ENCODE results near the gene MRAS.
"Not testable (repeated sequence)": the region's sequence is repeated elsewhere in the genome, so short reads cannot be mapped to it uniquely, and the experiment has no call there.

MRAS gene

DNA sequence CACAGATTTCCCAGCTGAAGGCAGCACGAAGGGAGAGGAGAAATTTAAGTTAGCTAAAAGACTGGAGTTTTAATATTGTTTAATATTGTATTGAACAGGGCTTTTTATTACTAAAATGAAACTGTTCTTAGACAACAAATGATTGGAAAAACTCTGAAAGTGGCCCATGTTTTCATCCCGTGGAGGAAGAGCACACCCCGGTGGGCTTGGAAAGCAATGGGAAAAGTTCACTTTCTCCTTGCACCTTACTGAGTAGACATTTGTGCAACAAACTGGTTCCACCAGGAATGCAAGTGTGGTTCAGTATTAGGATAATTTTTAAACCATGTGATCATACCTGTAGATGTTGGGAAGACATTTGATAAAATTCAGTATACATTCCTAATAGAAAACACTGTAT lies 77.8 kb downstream of the MRAS start:
- no peak for DNase-seq

GRCh38 chr3:138426754-138427153 lies 78.4 kb downstream of the MRAS start:
- not testable (repeated sequence) for DNase-seq

GRCh38 chr3:138429665-138430064 lies 81.3 kb downstream of the MRAS start:
- DNase-seq, result no peak

DNA sequence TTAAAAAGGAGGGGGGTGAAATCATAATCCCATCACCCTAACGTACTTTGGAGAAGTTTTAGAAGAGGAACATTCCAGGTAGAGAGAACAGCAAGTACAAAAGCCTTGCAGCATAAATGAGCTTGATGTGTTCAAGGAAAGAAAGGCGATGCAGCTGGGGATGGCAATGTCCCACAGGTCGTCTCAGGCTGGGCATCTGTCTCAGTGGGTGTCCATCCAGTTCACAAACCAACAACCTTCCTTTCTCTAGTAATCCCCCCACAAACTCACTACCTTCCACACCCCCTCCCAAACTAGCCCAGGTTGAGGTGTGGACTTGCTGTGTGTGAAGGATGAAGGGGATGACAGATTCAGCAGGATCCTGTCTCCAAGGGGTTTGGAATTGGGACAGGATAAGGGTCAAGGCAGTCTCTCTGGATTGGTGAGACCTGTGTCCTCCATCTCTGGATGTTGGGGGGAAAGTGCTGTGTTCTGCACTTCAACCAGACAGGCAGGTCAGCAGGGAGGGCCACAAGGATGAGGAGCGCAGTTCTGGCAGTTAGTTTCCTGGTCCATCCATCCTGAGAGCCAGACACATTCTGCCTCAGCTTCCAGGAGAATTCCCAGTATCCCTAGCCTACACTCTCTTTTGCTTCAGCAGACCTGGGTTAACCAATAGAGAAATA lies 84.3 kb downstream of the MRAS start:
- no peak for DNase-seq

DNA sequence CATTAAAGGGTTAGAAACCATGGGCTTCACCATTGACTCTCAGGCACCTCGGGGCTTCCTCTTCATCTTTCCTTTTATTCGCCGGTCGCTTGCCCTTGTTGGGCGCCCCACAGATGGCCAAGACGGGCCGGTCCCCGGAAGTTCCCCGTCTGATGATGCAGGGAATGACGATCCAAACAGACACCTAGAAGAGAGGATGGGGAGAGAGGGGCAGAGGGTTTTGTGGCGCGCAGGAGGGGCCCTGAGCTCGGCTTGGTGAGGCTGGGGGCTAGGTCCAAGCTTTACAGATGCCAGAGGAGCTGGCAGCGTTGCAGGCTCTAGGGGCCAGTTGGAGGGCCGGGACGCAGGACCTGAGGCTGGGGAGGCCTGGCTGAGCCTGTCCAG lies 85.5 kb downstream of the MRAS start:
- DNase-seq, result no peak

DNA sequence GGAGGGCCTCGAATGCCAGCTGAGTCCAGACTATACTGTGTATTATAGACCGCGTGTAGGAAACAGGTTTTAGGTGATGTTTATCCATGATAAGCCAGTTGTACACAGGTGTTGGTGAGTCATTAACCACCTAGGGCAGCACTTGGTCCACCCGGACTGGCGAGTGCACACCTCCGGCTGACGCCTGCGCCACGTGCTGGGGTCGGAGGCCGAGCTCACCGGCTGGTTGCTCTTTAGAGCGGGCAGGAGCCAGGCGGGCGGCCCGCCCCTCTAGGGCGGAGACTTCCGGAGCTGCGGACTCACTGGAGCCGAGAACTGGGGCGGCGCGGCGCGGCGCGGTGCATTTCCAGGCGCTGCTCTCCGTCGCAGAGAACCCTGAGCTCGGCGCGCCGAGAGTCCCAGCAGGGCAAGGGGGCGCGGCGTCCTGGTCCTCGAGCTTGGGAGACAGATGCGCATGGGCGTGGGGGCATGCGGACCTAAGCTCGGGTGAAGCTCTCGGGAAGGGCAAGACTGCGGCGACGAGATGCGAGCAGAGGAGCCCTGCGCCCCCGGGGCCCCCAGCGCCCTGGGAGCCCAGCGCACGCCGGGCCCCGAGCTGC lies 86.0 kb downstream of the MRAS start, which contains the start of gene ESYT3:
Gene ESYT3 (plus strand): TSS at position 341 of the 599 bp plus-strand sequence. CDS start 183 bp downstream, at position 524.
- no peak for DNase-seq

DNA sequence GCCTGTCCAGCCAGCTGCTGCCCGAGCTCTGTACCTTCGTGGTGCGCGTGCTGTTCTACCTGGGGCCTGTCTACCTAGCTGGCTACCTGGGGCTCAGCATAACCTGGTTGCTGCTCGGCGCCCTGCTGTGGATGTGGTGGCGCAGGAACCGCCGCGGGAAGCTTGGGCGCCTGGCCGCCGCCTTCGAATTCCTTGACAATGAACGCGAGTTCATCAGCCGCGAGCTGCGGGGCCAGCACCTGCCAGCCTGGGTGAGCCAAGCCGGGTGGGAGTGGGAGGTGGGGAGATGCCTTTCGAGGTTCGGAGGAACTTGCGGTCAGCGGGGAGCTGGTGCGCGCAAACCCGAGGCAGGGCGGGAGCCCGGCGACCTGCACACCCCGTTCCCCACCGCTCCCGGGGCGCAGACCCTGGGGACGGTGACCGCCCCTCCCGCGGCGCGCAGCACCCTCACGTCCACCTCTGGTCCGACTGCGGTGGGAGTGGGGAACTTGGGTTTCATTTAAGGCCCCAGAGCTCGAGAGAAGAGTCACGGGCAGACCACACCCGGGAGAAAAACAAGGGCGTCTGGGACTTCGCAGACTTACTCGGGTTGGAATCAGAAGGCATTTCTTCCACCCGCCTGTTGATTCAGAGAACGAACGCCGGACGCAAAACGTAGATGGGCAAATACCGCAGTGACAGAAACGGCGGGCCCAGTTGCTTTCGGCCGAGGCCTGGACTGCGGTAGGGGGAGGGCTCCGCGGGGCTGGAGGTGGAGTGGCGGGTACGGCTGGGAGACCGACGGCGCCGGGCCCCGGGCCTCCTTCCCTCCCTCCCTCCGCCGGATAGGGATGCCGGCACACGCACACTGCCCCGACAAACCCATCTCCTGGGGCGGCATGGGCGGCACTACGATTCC lies 86.7 kb downstream of the MRAS start:
- DNase-seq, result no peak

DNA sequence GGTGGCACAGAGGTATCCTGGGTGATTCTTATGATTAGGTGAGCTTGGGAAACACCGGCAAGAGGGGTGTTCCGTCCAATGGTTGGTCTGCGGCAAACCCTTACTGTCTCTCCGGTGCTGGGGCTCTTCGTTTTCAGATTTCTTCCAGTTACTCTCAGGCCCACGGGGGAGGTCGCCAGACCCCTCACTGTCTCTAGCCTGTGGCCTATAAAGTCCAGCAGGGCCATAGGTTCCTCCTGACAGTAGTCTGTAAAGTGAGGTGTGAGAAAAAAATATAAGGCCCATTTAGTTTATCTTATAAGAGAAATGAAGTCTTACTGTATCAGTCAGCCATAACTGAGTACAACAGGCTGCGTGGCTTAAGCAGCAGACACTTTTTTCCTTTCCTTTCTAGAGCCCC lies 87.5 kb downstream of the MRAS start:
- no peak for DNase-seq

GRCh38 chr3:138437281-138437680 lies 88.9 kb downstream of the MRAS start:
- no peak for DNase-seq

DNA sequence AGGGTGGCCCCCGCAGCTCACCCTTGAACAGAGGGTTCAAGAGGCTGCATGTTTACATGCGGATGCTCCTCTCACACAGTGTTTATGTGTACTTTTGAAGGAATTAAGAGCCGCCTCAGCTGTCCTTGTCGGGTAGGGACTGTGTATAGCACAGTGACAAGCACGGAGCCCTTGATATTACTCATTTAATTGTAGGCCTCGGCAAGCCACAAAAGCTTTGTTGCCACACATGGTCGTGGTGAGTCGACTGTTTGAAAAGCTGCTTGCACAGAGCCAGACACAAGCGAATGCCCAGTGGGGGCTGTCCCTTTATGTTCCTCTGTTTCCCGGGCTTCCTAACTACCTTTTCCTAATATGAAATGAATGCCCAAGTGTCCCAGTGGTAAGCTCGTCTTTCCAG lies 90.5 kb downstream of the MRAS start:
- DNase-seq, result no peak

DNA sequence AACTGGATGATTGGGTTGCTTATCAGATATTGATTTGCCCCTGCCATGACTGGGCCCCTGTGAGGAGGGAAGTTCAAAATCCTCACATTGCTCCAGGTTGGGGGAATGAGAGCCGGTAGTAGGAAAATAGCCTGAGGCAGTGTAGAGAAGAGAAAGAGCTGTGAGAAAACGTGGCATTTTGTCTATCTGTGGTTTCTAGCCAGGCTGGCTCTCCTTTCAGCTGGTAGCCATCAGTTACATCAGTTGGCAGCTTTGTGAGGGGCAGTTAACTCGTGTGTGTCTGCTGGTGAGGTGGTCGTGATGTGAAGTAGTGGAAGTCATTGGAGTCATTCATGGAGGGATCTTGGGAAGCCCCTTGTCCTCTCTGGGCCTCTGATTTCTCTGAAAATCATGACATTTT lies 91.3 kb downstream of the MRAS start:
- no peak for DNase-seq

GRCh38 chr3:138440121-138440521 lies 91.7 kb downstream of the MRAS start:
- no peak for DNase-seq

- no peak for DNase-seq
Measured at GRCh38 chr3:138440596-138440995, 92.2 kb downstream of the MRAS start.

DNA sequence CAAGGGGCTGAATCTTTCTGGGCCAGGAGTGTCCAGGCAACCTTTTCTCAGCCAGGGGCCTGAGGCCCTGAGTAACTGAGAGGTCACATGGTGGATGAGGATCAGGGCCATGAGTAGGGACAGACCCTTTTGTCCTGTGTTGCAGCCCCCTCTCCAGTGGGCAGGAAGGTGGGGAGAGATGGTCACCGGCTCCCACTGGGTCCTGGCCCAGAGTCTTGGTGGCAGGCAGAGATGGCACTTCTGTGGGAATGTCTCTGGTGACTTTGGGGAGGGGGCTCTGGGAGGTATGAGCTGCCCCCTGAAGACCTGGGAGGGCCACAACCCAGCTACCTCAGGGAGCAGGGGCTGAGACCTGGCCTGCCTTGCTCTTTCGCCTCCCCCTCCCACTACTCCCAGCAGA lies 92.9 kb downstream of the MRAS start:
- no peak for DNase-seq

- no peak for DNase-seq
Measured at GRCh38 chr3:138441742-138442141, 93.4 kb downstream of the MRAS start.

DNA sequence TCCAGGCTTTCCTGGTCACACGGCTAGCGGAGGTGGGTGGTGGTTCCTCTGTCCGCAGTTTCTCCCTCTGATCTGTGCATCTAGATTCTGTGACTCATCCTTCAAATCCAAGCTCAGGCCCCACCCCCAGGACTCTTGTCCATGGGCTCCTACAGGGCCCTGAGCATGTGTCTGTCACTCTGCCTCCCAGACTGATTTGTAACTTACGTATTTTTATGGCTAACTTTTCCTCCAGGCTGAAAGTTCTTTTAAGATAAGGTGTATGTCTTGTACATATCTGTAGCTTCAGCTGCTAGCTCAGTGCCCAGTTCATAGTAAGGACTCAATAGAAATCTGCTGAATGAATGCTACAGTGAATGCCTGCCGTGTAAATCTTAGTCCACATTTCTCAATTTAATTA lies 94.1 kb downstream of the MRAS start:
- DNase-seq, result no peak

DNA sequence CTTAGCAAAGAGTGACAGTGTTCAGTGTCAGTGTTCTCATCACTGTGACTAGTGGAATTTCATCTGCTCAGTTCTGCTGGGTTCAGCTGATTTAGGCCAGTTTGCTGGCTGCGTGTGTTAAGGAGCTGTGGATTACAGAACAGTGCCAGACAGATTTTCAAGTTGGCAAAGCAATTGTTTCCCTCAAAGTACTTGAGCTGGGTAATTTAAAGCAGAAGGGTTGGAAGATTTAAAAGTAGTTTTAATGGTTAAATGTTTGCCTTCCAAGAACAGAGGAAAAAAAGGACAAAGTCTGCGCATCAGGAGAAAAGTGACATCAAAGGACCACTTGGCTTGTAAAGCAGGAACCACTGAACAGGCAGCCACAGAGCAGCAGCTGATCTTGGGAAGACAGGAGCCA lies 94.7 kb downstream of the MRAS start:
- no peak for DNase-seq

- no peak for DNase-seq
Measured at GRCh38 chr3:138443521-138444503, 95.4 kb downstream of the MRAS start.

GRCh38 chr3:138445236-138445635 lies 96.9 kb downstream of the MRAS start:
- no peak for DNase-seq

DNA sequence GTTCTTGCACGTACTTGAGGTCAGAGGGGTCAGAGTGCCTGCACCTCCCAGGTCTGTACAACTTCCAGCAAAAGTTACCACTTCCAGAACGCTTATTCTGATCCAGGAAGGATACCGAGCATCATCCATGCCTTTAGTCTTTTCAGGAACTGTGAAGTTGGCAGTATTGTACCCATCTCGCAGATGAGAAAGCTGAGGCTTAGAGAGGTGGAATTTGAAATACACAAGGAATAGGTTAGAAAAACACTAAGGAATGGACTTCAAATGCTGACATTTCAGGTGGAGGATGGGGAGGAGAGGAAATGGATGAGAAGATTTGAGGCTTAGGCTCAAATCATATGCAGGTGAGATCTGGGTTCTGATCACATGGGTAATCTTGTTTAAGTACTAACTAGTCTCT lies 97.3 kb downstream of the MRAS start:
- DNase-seq, result no peak

- no peak for DNase-seq
Measured at GRCh38 chr3:138448631-138449030, 100.3 kb downstream of the MRAS start.

GRCh38 chr3:138449490-138449889 lies 101.1 kb downstream of the MRAS start:
- DNase-seq, result no peak

- no peak for DNase-seq
Measured at GRCh38 chr3:138450181-138450580, 101.8 kb downstream of the MRAS start.

All from CD4-positive, alpha-beta T cell treated with Interleukin-15 for 1 hour (primary cell).